Endothelial cell of hepatic sinusoid (primary cell): ENCODE measurements around the gene PCDHGB1.
"Not testable (repeated sequence)": the region's sequence is repeated elsewhere in the genome, so short reads cannot be mapped to it uniquely, and the experiment has no call there.

ENCODE experiments used
- in situ Hi-C: cut with HindIII; loops from 2 replicates; pipeline ENCODE4 v1.10.0; 2017; ENCODE audit warnings: low sequenced_read_pairs

PCDHGB1 gene

DNA sequence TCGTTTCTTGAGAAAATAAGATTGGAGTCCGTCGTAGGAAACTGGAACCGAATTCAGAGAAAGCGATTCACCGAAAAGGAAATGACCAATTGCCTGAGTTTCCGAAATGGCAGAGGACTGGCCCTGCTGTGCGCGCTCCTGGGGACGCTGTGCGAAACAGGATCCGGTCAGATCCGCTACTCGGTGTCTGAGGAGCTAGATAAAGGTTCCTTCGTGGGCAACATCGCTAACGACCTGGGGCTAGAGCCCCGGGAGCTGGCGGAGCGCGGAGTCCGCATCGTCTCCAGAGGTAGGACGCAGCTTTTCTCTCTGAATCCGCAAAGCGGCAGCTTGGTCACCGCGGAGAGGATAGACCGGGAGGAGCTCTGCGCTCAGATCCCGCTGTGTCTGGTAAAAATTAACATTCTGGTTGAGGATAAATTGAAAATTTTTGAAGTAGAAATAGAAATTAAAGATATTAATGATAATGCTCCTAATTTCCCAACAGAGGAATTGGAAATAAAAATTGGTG is 5.9 kb upstream of the PCDHGB1 start:
- in situ Hi-C loops = no loop called here

DNA sequence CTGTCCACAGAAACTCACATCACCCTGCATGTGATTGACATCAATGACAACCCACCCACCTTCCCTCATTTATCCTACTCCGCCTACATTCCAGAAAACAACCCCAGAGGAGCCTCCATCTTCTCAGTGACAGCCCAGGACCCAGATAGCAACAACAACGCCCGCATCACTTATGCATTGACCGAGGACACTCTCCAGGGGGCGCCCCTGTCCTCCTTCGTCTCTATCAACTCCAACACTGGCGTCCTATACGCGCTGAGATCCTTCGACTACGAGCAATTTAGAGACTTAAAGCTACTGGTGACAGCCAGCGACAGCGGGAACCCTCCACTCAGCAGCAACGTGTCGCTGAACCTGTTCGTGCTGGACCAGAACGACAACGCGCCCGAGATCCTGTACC is 4.6 kb upstream of the PCDHGB1 start:
- in situ Hi-C loops = no loop called here

DNA sequence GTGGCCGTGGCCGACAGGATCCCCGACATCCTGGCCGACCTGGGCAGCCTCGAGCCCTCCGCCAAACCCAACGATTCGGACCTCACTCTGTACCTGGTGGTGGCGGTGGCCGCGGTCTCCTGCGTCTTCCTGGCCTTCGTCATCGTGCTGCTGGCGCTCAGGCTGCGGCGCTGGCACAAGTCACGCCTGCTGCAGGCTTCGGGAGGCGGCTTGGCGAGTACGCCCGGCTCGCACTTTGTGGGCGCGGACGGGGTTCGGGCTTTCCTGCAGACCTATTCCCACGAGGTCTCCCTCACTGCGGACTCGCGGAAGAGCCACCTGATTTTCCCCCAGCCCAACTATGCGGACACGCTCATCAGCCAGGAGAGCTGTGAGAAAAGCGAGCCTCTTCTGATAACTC is 3.9 kb upstream of the PCDHGB1 start:
- in situ Hi-C loops = not testable (repeated sequence)

DNA sequence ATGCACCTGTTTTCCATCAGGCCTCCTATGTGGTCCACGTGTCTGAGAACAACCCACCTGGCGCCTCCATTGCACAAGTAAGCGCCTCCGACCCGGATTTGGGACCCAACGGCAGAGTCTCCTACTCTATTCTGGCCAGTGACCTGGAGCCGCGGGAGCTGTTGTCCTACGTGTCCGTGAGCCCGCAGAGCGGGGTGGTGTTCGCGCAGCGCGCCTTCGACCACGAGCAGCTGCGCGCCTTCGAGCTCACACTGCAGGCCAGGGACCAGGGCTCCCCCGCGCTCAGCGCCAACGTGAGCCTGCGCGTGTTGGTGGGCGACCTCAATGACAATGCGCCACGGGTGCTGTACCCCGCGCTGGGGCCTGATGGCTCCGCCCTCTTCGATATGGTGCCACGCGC is 1.7 kb downstream of the PCDHGB1 start:
- in situ Hi-C loops = no loop called here

DNA sequence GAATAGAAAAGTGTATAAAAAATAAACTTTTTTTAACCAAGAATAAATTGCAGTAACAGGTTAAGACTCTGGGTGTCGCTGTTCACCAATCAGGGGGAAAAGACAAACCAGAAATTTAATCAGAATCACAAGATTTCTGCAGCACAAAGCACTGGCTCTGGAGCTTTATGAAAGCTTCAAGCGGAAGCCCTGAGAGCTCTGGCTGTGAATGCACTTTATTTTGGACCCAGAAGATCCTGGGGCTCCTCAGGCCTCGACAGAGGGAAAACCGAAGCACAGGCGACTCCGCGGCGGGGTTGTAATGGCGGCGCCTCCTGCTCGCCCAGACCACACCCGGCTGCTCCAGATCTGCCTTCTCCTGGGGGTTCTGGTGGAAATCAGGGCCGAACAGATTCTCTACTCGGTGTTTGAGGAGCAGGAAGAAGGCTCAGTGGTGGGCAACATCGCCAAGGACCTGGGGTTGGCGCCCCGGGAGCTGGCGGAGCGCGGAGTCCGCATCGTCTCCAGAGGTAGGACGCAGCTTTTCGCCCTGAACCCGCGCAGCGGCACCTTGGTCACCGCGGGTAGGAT is 5.1 kb downstream of the PCDHGB1 start, which contains the start of gene PCDHGA4:
Gene PCDHGA4 (plus strand): TSS at position 122 of the 570 bp plus-strand sequence. CDS start 87 bp downstream, at position 209.
- in situ Hi-C loops = no loop called here

DNA sequence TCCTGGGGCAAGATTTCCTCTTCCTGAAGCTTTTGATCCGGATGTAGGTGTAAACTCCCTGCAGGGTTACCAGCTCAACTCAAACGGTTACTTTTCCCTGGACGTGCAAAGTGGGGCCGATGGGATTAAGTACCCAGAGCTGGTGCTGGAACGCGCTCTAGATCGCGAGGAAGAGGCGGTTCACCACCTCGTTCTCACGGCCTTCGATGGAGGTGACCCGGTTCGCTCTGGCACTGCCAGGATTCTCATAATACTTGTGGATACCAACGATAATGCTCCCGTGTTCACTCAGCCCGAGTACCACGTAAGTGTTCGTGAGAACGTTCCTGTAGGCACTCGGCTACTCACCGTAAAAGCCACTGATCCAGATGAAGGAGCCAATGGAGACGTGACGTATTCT is 5.7 kb downstream of the PCDHGB1 start:
- in situ Hi-C loops = no loop called here

DNA sequence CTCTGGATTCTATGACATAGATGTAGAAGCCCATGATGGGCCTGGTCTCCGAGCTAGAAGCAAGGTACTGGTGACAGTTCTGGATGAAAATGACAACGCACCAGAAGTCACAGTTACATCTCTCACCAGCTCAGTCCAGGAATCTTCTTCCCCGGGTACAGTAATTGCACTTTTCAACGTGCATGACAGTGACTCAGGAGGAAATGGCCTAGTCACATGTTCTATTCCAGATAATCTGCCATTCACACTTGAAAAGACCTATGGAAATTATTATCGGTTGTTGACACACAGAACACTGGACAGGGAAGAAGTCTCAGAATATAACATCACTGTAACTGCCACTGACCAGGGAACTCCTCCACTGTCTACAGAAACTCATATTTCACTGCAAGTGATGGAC is 6.2 kb downstream of the PCDHGB1 start:
- in situ Hi-C loops = no loop called here

DNA sequence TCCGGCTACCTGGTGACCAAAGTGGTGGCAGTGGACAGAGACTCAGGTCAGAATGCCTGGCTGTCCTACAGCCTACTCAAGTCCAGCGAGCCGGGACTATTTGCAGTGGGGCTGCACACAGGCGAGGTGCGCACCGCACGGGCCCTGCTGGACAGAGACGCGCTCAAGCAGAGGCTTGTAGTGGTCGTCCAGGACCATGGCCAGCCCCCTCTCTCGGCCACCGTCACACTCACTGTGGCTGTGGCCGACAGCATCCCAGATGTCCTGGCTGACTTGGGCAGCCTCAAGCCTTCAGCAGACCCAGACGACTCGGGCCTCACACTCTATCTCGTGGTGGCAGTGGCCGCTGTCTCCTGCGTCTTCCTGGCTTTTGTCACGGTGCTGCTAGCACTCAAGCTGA is 7.1 kb downstream of the PCDHGB1 start:
- in situ Hi-C loops = no loop called here

DNA sequence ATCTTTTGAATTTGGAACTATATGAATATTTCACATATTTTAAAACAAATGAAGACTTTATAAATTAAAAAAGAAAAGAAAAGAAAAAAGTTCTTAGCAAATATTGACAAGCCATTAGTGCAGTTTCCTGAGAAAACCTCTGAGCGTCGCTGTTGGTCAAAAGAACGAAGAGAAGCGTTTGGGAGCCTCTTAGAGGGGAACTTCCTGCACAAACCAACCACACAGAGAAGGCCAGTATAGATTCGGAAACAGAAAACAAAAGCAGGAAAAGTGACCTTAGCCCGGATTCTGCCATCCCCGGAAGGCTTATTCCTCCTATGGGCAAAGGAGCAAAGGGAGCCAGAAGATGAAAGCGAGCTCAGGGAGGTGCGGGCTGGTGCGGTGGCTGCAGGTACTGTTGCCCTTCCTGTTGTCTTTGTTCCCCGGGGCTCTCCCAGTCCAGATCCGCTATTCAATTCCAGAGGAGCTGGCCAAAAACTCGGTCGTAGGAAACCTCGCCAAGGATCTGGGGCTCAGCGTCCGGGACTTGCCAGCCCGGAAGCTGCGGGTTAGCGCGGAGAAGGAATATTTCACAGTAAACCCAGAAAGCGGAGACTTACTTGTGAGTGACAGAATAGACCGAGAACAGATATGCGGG is 10.0 kb downstream of the PCDHGB1 start, which contains the start of gene PCDHGB2:
Gene PCDHGB2 (plus strand): TSS at position 205 of the 637 bp plus-strand sequence. CDS start 142 bp downstream, at position 347.
- in situ Hi-C loops = no loop called here

DNA sequence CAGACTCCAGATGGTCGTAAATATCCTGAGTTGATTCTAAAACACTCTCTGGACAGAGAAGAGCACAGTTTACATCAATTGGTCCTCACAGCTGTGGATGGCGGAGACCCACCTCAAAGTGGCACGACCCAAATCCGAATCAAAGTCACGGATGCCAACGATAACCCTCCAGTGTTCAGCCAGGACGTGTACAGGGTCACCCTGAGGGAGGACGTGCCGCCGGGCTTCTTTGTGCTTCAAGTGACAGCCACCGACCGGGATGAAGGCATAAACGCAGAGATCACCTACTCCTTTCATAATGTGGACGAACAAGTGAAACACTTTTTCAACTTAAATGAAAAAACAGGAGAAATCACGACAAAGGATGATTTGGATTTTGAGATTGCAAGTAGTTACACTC is 10.8 kb downstream of the PCDHGB1 start:
- in situ Hi-C loops = no loop called here

DNA sequence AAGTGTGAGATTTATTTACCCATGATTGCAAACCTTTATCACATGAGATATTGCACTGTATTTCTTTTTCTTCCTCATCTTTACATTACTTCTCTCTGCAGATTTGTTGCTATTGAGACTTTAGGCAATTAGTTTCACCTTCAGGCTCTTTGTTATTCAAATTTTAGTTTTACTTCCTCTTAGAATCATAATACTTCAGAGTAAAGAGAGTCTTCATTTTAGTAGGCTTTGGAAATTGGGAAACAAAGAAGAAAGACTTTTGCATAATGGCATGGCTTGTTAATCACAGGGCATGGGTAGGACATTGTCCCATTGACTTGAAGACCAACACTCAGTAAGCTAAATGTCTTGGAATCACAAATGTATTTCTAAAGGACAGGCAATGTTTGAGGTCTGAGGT is 12.8 kb downstream of the PCDHGB1 start:
- in situ Hi-C loops = no loop called here

DNA sequence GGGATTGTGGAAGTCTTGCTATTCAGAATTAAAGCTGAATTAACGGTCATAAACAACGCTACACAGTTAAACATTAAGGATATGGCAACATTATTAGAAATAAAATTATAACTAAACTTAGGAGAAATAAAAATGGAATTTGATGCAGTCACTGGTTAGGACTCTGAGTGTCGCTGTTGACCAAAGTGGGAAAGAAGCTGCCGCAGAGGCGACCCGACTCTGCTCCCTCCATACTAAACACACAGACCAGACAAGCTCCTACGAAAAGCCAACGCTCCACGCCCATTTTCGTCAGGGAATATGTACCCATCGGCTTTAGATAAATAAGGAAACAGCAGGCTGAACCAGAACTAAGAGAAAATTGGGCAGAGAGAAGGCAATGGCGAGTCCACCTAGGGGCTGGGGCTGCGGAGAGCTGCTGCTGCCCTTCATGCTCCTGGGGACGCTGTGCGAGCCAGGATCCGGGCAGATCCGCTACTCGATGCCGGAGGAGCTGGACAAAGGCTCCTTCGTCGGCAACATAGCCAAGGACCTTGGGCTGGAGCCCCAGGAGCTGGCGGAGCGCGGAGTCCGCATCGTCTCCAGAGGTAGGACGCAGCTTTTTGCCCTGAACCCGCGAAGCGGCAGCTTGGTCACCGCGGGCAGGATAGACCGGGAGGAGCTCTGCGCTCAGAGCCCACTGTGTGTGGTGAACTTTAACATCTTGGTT is 14.2 kb downstream of the PCDHGB1 start, which contains the start of gene PCDHGA5:
Gene PCDHGA5 (plus strand): TSS at position 211 of the 709 bp plus-strand sequence. CDS start 169 bp downstream, at position 380.
- in situ Hi-C loops = no loop called here

DNA sequence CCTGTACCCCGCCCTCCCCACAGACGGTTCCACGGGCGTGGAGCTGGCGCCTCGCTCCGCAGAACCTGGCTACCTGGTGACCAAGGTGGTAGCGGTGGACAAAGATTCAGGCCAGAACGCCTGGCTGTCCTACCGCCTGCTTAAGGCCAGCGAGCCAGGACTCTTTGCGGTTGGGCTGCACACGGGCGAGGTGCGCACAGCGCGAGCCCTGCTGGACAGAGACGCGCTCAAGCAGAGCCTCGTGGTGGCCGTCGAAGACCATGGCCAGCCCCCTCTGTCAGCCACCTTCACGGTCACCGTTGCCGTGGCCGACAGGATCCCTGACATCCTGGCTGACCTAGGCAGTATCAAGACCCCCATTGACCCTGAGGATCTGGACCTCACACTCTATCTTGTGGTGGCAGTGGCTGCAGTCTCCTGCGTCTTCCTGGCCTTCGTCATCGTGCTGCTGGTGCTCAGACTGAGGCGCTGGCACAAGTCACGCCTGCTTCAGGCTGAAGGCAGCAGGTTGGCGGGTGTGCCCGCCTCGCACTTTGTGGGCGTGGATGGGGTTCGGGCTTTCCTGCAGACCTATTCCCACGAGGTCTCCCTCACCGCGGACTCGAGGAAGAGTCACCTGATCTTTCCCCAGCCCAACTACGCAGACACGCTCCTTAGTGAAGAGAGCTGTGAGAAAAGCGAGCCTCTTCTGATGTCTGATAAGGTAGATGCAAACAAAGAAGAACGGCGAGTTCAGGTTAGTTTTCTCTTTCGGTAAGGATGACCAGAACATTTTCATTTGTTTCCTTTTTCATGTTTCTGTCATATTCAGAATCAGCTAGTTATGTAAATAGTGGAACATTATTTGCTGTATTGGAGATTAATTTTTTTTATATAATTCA is 16.4 kb downstream of the PCDHGB1 start:
- in situ Hi-C loops = no loop called here

DNA sequence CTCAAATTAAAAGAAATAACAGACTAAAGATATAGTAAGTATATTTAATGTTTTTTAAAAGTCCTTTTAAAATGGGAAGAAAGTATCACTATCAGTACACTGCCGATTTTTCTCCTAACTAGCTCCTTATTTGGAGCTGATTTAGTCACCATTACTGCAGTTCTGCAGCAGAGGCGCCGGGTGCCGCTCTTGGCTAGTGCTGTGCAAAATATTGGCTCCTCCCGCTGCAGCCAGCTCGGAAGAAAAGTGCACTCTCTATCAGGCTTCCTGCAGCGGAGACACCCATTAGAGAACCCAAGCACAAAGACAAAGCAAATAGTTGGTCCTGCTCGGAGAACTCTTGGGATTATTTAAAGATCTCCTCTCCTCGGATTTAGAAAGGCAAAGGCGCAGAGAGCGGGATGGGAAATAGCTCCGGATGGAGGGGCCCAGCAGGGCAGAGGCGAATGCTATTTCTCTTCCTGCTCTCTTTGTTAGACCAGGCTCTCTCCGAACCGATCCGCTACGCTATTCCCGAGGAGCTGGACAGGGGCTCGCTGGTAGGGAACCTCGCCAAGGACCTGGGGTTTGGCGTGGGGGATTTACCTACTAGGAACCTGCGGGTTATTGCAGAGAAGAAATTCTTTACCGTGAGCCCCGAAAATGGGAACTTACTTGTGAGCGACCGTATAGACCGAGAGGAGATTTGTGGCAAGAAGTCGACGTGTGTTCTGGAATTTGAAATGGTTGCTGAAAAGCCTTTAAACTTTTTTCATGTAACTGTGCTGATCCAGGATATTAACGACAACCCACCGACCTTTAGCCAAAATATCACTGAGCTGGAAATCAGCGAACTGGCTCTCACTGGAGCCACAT is 20.3 kb downstream of the PCDHGB1 start, which contains the start of gene PCDHGB3:
Gene PCDHGB3 (plus strand): TSS at position 249 of the 855 bp plus-strand sequence. CDS start 153 bp downstream, at position 402.
- in situ Hi-C loops = no loop called here

DNA sequence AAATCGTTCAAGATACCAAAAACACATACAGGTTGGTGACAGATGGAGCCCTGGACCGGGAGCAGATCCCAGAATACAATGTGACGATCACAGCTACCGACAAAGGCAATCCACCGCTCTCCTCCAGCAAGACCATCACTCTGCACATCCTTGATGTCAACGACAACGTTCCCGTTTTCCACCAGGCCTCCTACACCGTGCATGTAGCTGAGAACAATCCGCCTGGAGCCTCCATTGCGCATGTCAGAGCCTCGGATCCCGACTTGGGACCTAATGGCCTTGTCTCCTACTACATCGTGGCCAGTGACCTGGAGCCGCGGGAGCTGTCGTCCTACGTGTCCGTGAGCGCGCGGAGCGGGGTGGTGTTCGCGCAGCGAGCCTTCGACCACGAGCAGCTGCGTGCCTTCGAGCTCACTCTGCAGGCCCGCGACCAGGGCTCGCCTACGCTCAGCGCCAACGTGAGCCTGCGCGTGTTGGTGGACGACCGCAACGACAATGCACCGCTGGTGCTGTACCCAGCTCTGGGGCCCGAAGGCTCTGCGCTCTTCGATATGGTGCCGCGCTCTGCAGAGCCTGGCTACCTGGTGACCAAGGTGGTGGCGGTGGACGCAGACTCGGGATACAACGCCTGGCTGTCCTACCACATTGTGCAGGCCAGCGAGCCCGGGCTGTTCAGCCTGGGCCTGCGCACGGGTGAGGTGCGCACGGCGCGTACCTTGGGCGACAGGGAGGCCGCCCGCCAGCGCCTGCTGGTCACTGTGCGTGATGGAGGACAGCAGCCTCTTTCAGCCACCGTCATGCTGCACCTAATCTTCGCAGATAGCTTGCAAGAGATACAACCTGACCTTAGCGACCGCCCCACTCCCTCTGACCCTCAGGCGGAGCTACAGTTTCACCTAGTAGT is 21.9 kb downstream of the PCDHGB1 start:
- in situ Hi-C loops = no loop called here

DNA sequence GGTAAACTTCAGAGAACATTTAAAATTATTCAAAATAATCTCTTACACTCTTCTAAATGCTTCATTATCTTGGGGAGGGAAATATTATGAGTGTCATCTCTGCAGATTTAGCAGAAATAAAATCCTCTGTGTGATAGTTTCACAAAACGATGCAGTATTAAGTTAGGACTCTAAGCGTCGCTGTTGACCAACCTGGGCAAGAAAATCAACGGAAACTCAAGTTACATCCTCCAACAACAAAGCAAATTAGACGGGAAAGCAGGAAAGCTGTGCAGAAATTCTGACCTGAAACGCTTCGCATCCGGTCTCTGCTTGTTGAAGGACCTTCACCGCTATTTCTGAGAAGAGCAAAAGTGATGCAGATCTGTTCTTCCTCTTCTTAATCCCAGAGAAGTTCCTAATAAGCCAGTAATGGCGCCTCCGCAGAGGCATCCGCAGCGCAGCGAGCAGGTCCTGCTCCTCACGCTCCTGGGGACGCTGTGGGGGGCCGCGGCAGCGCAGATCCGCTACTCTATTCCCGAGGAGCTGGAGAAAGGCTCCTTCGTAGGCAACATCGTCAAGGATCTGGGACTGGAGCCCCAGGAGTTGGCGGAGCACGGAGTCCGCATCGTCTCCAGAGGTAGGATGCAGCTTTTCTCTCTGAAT is 23.9 kb downstream of the PCDHGB1 start, which contains the start of gene PCDHGA6:
Gene PCDHGA6 (plus strand): TSS at position 219 of the 645 bp plus-strand sequence. CDS start 193 bp downstream, at position 412.
- in situ Hi-C loops = no loop called here

DNA sequence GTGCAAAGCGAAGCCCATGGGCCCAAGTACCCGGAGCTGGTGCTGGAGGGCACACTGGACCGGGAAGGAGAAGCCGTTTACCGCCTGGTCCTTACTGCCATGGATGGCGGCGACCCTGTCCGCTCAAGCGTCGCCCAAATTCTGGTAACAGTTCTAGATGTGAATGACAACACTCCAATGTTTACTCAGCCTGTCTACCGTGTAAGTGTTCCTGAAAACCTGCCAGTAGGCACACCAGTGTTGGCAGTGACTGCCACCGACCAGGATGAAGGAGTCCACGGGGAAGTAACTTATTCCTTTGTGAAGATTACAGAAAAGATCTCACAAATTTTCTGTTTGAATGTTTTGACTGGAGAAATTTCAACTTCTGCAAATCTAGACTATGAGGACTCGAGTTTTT is 24.7 kb downstream of the PCDHGB1 start:
- in situ Hi-C loops = no loop called here
